Myocyte (in vitro differentiated cells): ENCODE data around the gene ZEB1. TPM values are rescaled to one million over a fixed set of nuclear protein-coding genes. Genes with fewer than 3 reads are reported as not detected.

Experiments used
- DNase-seq: peaks from one replicate; pipeline ENCODE4 v3.0.0-alpha.2; 2012; ENCODE audit warnings: low read depth
- polyA plus RNA-seq: library from polyadenylated mRNA; unstranded; fragments of >200 nt; gene quantifications from one replicate; pipeline ENCODE4 v1.2.1, GENCODE V29; 2012; ENCODE audit warnings: missing spikeins
- total RNA-seq: library from RNA; depleted of rRNA; stranded (reverse); fragments of >200 nt; gene quantifications from 2 replicates; pipeline ENCODE4 v1.2.3, GENCODE V29; 2014

Gene ZEB1
- 147 and 186 TPM in 2 replicates for total RNA-seq
- polyA plus RNA-seq: 31.5 TPM

GRCh38 chr10:31318854-31319601, at the start of gene ZEB1:
Gene ZEB1 (plus strand): TSS chr10:31319216. CDS start chr10:31319235, 19 bp downstream.
- DNase-seq: peak; percentile 94

- no peak for DNase-seq
Observed at GRCh38 chr10:31270954-31271353, 48.1 kb upstream of the ZEB1 start.

- peak; percentile 52 for DNase-seq
Observed at GRCh38 chr10:31272841-31273240, 46.2 kb upstream of the ZEB1 start.

- DNase-seq: no peak
Observed at GRCh38 chr10:31273789-31274188, 45.2 kb upstream of the ZEB1 start.

- DNase-seq: no peak
Observed at GRCh38 chr10:31274310-31274709, 44.7 kb upstream of the ZEB1 start.

- no peak for DNase-seq
Observed at GRCh38 chr10:31278279-31278941, 40.6 kb upstream of the ZEB1 start.

- no peak for DNase-seq
Observed at GRCh38 chr10:31280972-31281371, 38.0 kb upstream of the ZEB1 start.

GRCh38 chr10:31288001-31288400, 31.0 kb upstream of the ZEB1 start:
- peak; percentile 26 for DNase-seq

GRCh38 chr10:31288962-31289361, 30.1 kb upstream of the ZEB1 start:
- peak; percentile 81 for DNase-seq

- DNase-seq: no peak
Observed at GRCh38 chr10:31290386-31290785, 28.6 kb upstream of the ZEB1 start.

- no peak for DNase-seq
Observed at GRCh38 chr10:31291123-31291522, 27.9 kb upstream of the ZEB1 start.

GRCh38 chr10:31294558-31294957, 24.5 kb upstream of the ZEB1 start:
- DNase-seq: no peak

- DNase-seq: no peak
Observed at GRCh38 chr10:31296754-31297153, 22.3 kb upstream of the ZEB1 start.

- DNase-seq: no peak
Observed at GRCh38 chr10:31299119-31299518, 19.9 kb upstream of the ZEB1 start.

GRCh38 chr10:31303212-31303611, 15.8 kb upstream of the ZEB1 start:
- no peak for DNase-seq

GRCh38 chr10:31304291-31304970, 14.6 kb upstream of the ZEB1 start:
- DNase-seq: no peak

GRCh38 chr10:31313396-31313795, 5.6 kb upstream of the ZEB1 start:
- no peak for DNase-seq

- DNase-seq: peak; percentile 50
Observed at GRCh38 chr10:31314256-31315150, 4.5 kb upstream of the ZEB1 start.

- DNase-seq: peak; percentile 94
Observed at GRCh38 chr10:31315453-31315852, 3.6 kb upstream of the ZEB1 start.

GRCh38 chr10:31317171-31317570, 1.8 kb upstream of the ZEB1 start:
- DNase-seq: no peak
